Lung (tissue), 12 donors: Measurements from ENCODE around the gene CEND1. TPM values are rescaled to one million over a fixed set of nuclear protein-coding genes. Genes with fewer than 3 reads are reported as not detected.

Source experiments
- ATAC-seq: fragments of 200-7000 bp; cut with Tn5 transposase; one replicate; pipeline ENCODE4 v1.9.1; 2020; ENCODE audit warnings: moderate number of reproducible peaks; ENCODE audit not compliant: insufficient read depth, low FRiP score
- DNase-seq, 3 donors: peaks; one replicate each; pipeline ENCODE4 v3.0.0-alpha.2; 2013 to 2017
- H3K27ac ChIP-seq, 2 donors: one replicate each; pipeline ENCODE4 v1.5.1; 2013; ENCODE audit warnings: mild to moderate bottlenecking in 2 of 2, moderate library complexity in 2 of 2, control low read depth in 1 of 2, inconsistent platforms in 1 of 2, low read depth in 1 of 2, low read length in 1 of 2
- H3K27me3 ChIP-seq, 3 donors: one replicate each; pipeline ENCODE4 v1.5.1; 2013; ENCODE audit warnings: low read length in 2 of 3; ENCODE audit not compliant: control insufficient read depth in 3 of 3, insufficient read depth in 3 of 3
- H3K36me3 ChIP-seq, 4 donors: one replicate each; pipeline ENCODE4 v1.5.1; 2013; ENCODE audit warnings: low read length in 4 of 4, mild to moderate bottlenecking in 1 of 4, moderate library complexity in 1 of 4; ENCODE audit not compliant: control insufficient read depth in 4 of 4, insufficient read depth in 4 of 4
- H3K4me1 ChIP-seq, 5 donors: one replicate each; pipeline ENCODE4 v1.5.1; 2013; ENCODE audit warnings: low read length in 5 of 5, mild to moderate bottlenecking in 2 of 5, moderate library complexity in 1 of 5; ENCODE audit not compliant: control insufficient read depth in 5 of 5, insufficient read depth in 5 of 5
- H3K4me3 ChIP-seq: one replicate; pipeline ENCODE4 v1.5.1; 2013; ENCODE audit warnings: mild to moderate bottlenecking, control low read depth, moderate library complexity
- H3K9ac ChIP-seq, 2 donors: one replicate each; pipeline ENCODE4 v1.5.1; 2013; ENCODE audit warnings: low read length in 2 of 2, control low read depth in 1 of 2; ENCODE audit not compliant: insufficient read depth in 1 of 2
- H3K9me3 ChIP-seq, 4 donors: one replicate each; pipeline ENCODE4 v1.5.1; 2013; ENCODE audit warnings: low read length in 3 of 4, mild to moderate bottlenecking in 1 of 4, moderate library complexity in 1 of 4; ENCODE audit not compliant: control insufficient read depth in 4 of 4, insufficient read depth in 3 of 4
- CTCF ChIP-seq: IDR thresholded peaks from 2 replicates; pipeline ENCODE4 v1.5.1; 2012; ENCODE audit warnings: mild to moderate bottlenecking; ENCODE audit errors: control extremely low read depth, extremely low read depth
- WGBS, 2 donors: extraction: QIAGEN DNeasy Blood & Tissue Kit; methylation state at CpG; one replicate each; pipeline ENCODE4 v1.1.7; 2013; 5-methylcytosine and 5-hydroxymethylcytosine counted together
- polyA plus RNA-seq, 2 donors: library from polyadenylated mRNA; stranded (reverse); fragments of 200-250 nt; gene quantifications; one replicate each; pipeline ENCODE4 v1.2.1, GENCODE V29; 2013
- total RNA-seq, 2 donors: library from RNA; depleted of rRNA in 1 of 2; stranded (reverse); fragments of >200 nt in 1 of 2; gene quantifications; one replicate each; pipeline ENCODE4 v1.2.1, GENCODE V29; 2014 to 2021
- donor health status: control.
- donor health status: control.
- donor health status: Bipolar disorder and iron deficiency.
- donor health status: healthy.
- donor health status: DM: yes; HTN: yes; CAD: no.

Gene CEND1
- total and polyA plus RNA-seq, 4 donors = 0.10 to 0.18 (median 0.14) TPM; not detected in 1

- H3K27ac ChIP-seq = peak overlapping the region in 1 of 2 donors; percentile 15
- no peak overlapping the region for H3K4me3 ChIP-seq
- no peak for TF ChIP-seq CTCF
- peaks cover 6 to 29% (median 10%) of the 10 kb centered on the region in 5 donors for H3K4me1 ChIP-seq
- DNase-seq (no peak), ATAC-seq (no peak)
- WGBS, 2 donors = 82 to 83% methylated on average over 8 of the region's 8 CpGs
- peaks cover 4 to 46% (median 18%) of the 10 kb centered on the region in 4 donors for H3K36me3 ChIP-seq
- no peaks in the 10 kb centered on the region for H3K27me3 ChIP-seq
- H3K9me3 ChIP-seq = no peaks in the 10 kb centered on the region
- no peak overlapping the region for H3K9ac ChIP-seq
These were observed 48.1 kb upstream of the CEND1 start for GRCh38 chr11:837990-838307.

- no peak for TF ChIP-seq CTCF
- H3K36me3 ChIP-seq = peaks cover 4 to 46% (median 18%) of the 10 kb centered on the region in 4 donors
These were observed 47.5 kb upstream of the CEND1 start for GRCh38 chr11:837189-837989.

GRCh38 chr11:836700-837099 is 46.8 kb upstream of the CEND1 start:
- peaks cover 4 to 46% (median 18%) of the 10 kb centered on the region in 4 donors for H3K36me3 ChIP-seq
- H3K9ac ChIP-seq = no peak overlapping the region
- ATAC-seq = no peak
- H3K27ac ChIP-seq = peak overlapping the region in 1 of 2 donors; percentile 8
- H3K4me3 ChIP-seq = no peak overlapping the region
- no peak for TF ChIP-seq CTCF
- H3K9me3 ChIP-seq = no peaks in the 10 kb centered on the region
- peaks cover 6 to 36% (median 10%) of the 10 kb centered on the region in 5 donors for H3K4me1 ChIP-seq
- peaks cover 0 to 3% (median 0%) of the 10 kb centered on the region in 3 donors for H3K27me3 ChIP-seq
- WGBS, 2 donors = 86 to 94% methylated on average over 9 of the region's 9 CpGs
- DNase-seq = no peak

More at GRCh38 chr11:837189-837989, 47.5 kb upstream of the CEND1 start:
- no peaks in the 10 kb centered on the region for H3K9me3 ChIP-seq
- H3K4me3 ChIP-seq = no peak overlapping the region
- H3K4me1 ChIP-seq = peaks cover 6 to 30% (median 10%) of the 10 kb centered on the region in 5 donors
- ATAC-seq (no peak), DNase-seq (no peak)
- no peak overlapping the region for H3K9ac ChIP-seq
- WGBS, 2 donors = 86 to 89% methylated on average over 22 of the region's 22 CpGs
- peak overlapping the region in 1 of 2 donors; percentile 15 for H3K27ac ChIP-seq
- no peaks in the 10 kb centered on the region for H3K27me3 ChIP-seq
